GM06990 (cell line): Measurements from ENCODE around the gene LILRA6.

Source experiments
- DNase-seq: peaks from one replicate; pipeline ENCODE4 v3.0.0-alpha.2; 2011; ENCODE audit not compliant: insufficient read length; ENCODE audit errors: extremely low read depth
- H3K27me3 ChIP-seq: replicated peaks from 2 replicates; pipeline ENCODE4 v1.6.0; 2011; ENCODE audit warnings: low read length; ENCODE audit not compliant: control insufficient read depth, insufficient read depth
- H3K36me3 ChIP-seq: 2 replicates; pipeline ENCODE4 v1.5.1; 2011; ENCODE audit warnings: low read length; ENCODE audit not compliant: control insufficient read depth, insufficient read depth
- H3K4me3 ChIP-seq: replicated peaks from 2 replicates; pipeline ENCODE4 v1.5.1; 2011; ENCODE audit warnings: low read depth, mild to moderate bottlenecking, control low read depth, low read length
- TF ChIP-seq, protein P1 (sequence below): IDR thresholded peaks from 2 replicates; pipeline ENCODE4 v1.5.1; 2011; ENCODE audit warnings: low read length, control low read depth, mild to moderate bottlenecking, inconsistent platforms; ENCODE audit not compliant: insufficient read depth, poor library complexity, severe bottlenecking

LILRA6 gene

DNA sequence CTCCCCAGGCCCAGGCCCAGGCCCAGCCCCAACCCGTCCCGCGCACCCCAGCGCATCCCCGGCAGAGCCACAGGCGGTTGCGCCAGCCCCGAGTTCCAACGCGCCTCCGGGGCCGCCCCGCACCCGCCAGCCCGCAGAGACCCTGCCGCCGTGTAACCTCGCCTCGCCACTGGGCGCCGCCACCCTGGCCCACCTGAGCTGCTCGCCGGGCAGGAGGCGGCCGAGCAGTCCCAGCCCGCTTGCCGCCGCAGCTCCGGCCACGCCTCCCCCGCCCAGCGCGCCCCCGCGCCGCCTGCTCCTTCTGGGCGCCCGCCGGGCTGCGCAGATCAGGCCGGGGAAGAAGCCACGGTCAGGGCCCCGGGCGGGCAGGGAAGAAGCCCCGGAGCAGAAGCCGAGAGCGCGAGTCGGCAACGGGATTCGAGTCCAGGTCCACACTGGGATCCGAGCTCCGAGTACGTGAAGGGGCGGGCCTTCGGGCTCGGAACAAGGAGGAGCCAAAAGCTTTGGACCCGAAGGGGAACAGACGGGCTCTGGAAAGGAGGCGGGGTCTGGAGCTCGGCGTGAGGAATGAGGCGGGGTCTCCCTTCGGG is 53.4 kb downstream of the LILRA6 start, which contains the start of gene MBOAT7:
Gene MBOAT7, minus strand, starts transcription at position 436 of the 590 bp plus-strand sequence. CDS start 1,072 bp downstream, outside the sequence.
- TF ChIP-seq, protein P1, sequence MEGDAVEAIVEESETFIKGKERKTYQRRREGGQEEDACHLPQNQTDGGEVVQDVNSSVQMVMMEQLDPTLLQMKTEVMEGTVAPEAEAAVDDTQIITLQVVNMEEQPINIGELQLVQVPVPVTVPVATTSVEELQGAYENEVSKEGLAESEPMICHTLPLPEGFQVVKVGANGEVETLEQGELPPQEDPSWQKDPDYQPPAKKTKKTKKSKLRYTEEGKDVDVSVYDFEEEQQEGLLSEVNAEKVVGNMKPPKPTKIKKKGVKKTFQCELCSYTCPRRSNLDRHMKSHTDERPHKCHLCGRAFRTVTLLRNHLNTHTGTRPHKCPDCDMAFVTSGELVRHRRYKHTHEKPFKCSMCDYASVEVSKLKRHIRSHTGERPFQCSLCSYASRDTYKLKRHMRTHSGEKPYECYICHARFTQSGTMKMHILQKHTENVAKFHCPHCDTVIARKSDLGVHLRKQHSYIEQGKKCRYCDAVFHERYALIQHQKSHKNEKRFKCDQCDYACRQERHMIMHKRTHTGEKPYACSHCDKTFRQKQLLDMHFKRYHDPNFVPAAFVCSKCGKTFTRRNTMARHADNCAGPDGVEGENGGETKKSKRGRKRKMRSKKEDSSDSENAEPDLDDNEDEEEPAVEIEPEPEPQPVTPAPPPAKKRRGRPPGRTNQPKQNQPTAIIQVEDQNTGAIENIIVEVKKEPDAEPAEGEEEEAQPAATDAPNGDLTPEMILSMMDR = no peak
- no peak for DNase-seq
- no peaks in the 10 kb centered on the region for H3K27me3 ChIP-seq
- H3K36me3 ChIP-seq = peaks cover 3% of the 10 kb centered on the region
- peak within 1 kb of the TSS; percentile 82 for H3K4me3 ChIP-seq

DNA sequence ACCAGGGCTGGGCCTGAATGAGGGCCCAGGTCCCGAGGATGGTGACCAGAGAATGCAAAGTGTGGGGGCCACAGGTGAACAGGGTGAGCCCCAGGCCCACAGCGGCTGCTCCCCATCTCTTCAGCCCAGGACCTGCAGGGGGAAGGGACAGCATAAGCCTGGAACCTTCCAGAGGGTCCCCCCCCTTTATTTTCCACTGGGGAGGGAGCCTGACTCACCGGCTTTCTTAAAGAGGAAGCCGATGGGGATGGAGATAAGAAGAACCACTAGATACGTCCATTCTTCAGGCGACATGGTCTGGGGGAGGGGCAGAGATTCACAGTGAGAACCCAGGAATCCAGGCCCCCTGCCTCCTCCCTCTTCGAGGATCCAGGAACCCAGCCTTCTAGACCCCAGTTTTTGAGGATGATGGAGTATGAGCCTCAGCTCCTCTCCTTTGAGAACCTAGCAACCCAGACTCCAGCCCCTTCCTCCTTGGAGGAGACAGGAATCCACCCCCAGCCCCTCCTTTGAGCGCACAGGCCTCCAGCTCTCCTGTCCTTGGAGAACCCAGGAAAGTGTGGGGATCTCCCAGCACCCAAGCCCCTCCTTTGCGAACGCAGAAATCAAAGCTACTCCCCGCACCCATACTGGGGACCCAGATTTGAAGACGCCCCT is 54.2 kb downstream of the LILRA6 start:
- DNase-seq = no peak
- TF ChIP-seq, protein P1 = no peak
- Histone ChIP-seq H3K4me3 (peak overlapping the region; percentile 76), H3K27me3 (no peaks in the 10 kb centered on the region), H3K36me3 (peaks cover 3% of the 10 kb centered on the region)

DNA sequence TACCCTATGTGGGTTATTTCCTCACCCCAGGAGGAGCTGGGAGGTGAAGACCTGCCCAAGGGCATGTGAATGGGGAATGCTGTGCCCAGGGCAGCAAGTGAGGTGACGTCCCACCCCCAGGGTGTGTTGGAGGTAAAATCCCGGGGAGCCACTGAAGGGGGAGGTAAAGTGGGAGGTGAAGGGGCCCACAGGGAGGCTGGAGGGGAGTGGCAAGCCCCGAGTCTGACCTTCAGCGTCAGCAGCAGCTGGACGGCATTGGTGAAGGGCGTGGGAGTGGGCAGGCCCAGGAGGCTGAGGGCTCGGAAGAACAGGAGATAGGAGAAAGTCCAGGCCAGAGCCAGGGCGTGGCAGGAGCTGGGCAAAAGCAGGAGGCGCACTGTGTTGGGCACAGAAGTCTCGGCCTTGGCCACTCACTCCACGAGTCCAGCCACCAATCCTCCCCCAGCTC is 55.6 kb downstream of the LILRA6 start:
- Histone ChIP-seq H3K4me3 (no peak overlapping the region), H3K27me3 (no peaks in the 10 kb centered on the region), H3K36me3 (peaks cover 3% of the 10 kb centered on the region)
- TF ChIP-seq, protein P1 = no peak
- no peak for DNase-seq
